ENCODE data around the gene SLC1A6.

SLC1A6 gene

GRCh38 chr19:15015946-15016542 is 36.4 kb upstream of the SLC1A6 start:
- ChIA-PET CTCF (no interaction called here), POLR2A (no interaction called here)
- no peaks in the 10 kb centered on the region for H3K36me3 ChIP-seq (ENCODE audit: control insufficient read depth in 4 of 4, insufficient read depth in 4 of 4, low read length in 3 of 4)
- no peaks in the 10 kb centered on the region for H3K9me3 ChIP-seq (ENCODE audit: control extremely low read depth in 1 of 5, control insufficient read depth in 4 of 5, insufficient read depth in 2 of 5, low read depth in 1 of 5, low read length in 4 of 5)
- DNase-seq, result peak; percentile 11 to 56 (median 51)
- H3K4me1 ChIP-seq (ENCODE audit: control extremely low read depth in 1 of 4, control insufficient read depth in 4 of 4, insufficient read depth in 4 of 4, low read length in 3 of 4), result peaks cover 0 to 3% (median 2%) of the 10 kb centered on the region in 4 experiments
- WGBS (ENCODE audit: insufficient coverage), result 37% methylated on average over 15 of the region's 18 CpGs
- H3K27ac ChIP-seq (ENCODE audit: insufficient read depth in 1 of 2, low read depth in 1 of 2, low read length in 2 of 2, poor library complexity in 1 of 2, severe bottlenecking in 2 of 2), result no peak overlapping the region
- no peak overlapping the region for H3K4me3 ChIP-seq (ENCODE audit: control insufficient read depth in 1 of 7, extremely low read depth in 1 of 7, insufficient read depth in 4 of 7, low read depth in 2 of 7, low read length in 6 of 7)
- H3K27me3 ChIP-seq (replicated peaks in 2 of 5; ENCODE audit: control insufficient read depth in 4 of 5, insufficient read depth in 5 of 5, low read length in 4 of 5), result peaks cover 3 to 46% (median 16%) of the 10 kb centered on the region in 5 experiments

GRCh38 chr19:15014579-15014978 is 34.9 kb upstream of the SLC1A6 start:
- Histone ChIP-seq H3K4me3 (ENCODE audit: control insufficient read depth in 1 of 7, extremely low read depth in 1 of 7, insufficient read depth in 4 of 7, low read depth in 2 of 7, low read length in 6 of 7) (no peak overlapping the region), H3K36me3 (ENCODE audit: control insufficient read depth in 4 of 4, insufficient read depth in 4 of 4, low read length in 3 of 4) (no peaks in the 10 kb centered on the region), H3K4me1 (ENCODE audit: control extremely low read depth in 1 of 4, control insufficient read depth in 4 of 4, insufficient read depth in 4 of 4, low read length in 3 of 4) (peaks cover 0 to 9% (median 6%) of the 10 kb centered on the region in 4 experiments), H3K27ac (ENCODE audit: insufficient read depth in 1 of 2, low read depth in 1 of 2, low read length in 2 of 2, poor library complexity in 1 of 2, severe bottlenecking in 2 of 2) (no peak overlapping the region), H3K9me3 (ENCODE audit: control extremely low read depth in 1 of 5, control insufficient read depth in 4 of 5, insufficient read depth in 2 of 5, low read depth in 1 of 5, low read length in 4 of 5) (peaks cover 0 to 2% (median 0%) of the 10 kb centered on the region in 5 experiments), H3K27me3 (replicated peaks in 2 of 5; ENCODE audit: control insufficient read depth in 4 of 5, insufficient read depth in 5 of 5, low read length in 4 of 5) (peaks cover 3 to 59% (median 24%) of the 10 kb centered on the region in 5 experiments)
- POLR2A ChIA-PET, result no interaction called here
- DNase-seq, result peak in 2 of 3 donors; percentile 18 to 42
- WGBS (ENCODE audit: insufficient coverage), result 10% methylated on average over 8 of the region's 11 CpGs
- CTCF ChIA-PET, result no interaction called here

GRCh38 chr19:15010501-15011300 is 31.0 kb upstream of the SLC1A6 start:
- peaks cover 7 to 60% (median 24%) of the 10 kb centered on the region in 5 experiments for H3K27me3 ChIP-seq (replicated peaks in 2 of 5; ENCODE audit: control insufficient read depth in 4 of 5, insufficient read depth in 5 of 5, low read length in 4 of 5)
- peaks cover 0 to 9% (median 6%) of the 10 kb centered on the region in 4 experiments for H3K4me1 ChIP-seq (ENCODE audit: control extremely low read depth in 1 of 4, control insufficient read depth in 4 of 4, insufficient read depth in 4 of 4, low read length in 3 of 4)
- POLR2A ChIA-PET, result interaction anchor here (0.6 kb wide), 1 partner anchor 12 kb away, joined by 3 read pairs; no protein-coding TSS in a partner anchor
- WGBS (ENCODE audit: insufficient coverage), result 11% methylated on average over 69 of the region's 73 CpGs
- no peak overlapping the region for H3K27ac ChIP-seq (ENCODE audit: insufficient read depth in 1 of 2, low read depth in 1 of 2, low read length in 2 of 2, poor library complexity in 1 of 2, severe bottlenecking in 2 of 2)
- peak; percentile 50 to 77 (median 67) for DNase-seq
- CTCF ChIA-PET, result no interaction called here
- no peaks in the 10 kb centered on the region for H3K36me3 ChIP-seq (ENCODE audit: control insufficient read depth in 4 of 4, insufficient read depth in 4 of 4, low read length in 3 of 4)
- peaks cover 0 to 2% (median 0%) of the 10 kb centered on the region in 5 experiments for H3K9me3 ChIP-seq (ENCODE audit: control extremely low read depth in 1 of 5, control insufficient read depth in 4 of 5, insufficient read depth in 2 of 5, low read depth in 1 of 5, low read length in 4 of 5)
- peak overlapping the region in 5 of 7 experiments; percentile 19 to 64 (median 54) for H3K4me3 ChIP-seq (ENCODE audit: control insufficient read depth in 1 of 7, extremely low read depth in 1 of 7, insufficient read depth in 4 of 7, low read depth in 2 of 7, low read length in 6 of 7)

GRCh38 chr19:15008308-15008707 is 28.6 kb upstream of the SLC1A6 start:
- Histone ChIP-seq H3K9me3 (ENCODE audit: control extremely low read depth in 1 of 5, control insufficient read depth in 4 of 5, insufficient read depth in 2 of 5, low read depth in 1 of 5, low read length in 4 of 5) (peaks cover 0 to 2% (median 0%) of the 10 kb centered on the region in 5 experiments), H3K27me3 (replicated peaks in 2 of 5; ENCODE audit: control insufficient read depth in 4 of 5, insufficient read depth in 5 of 5, low read length in 4 of 5) (peaks cover 5 to 39% (median 15%) of the 10 kb centered on the region in 5 experiments), H3K4me1 (ENCODE audit: control extremely low read depth in 1 of 4, control insufficient read depth in 4 of 4, insufficient read depth in 4 of 4, low read length in 3 of 4) (peaks cover 0 to 9% (median 6%) of the 10 kb centered on the region in 4 experiments), H3K36me3 (ENCODE audit: control insufficient read depth in 4 of 4, insufficient read depth in 4 of 4, low read length in 3 of 4) (no peaks in the 10 kb centered on the region), H3K27ac (ENCODE audit: insufficient read depth in 1 of 2, low read depth in 1 of 2, low read length in 2 of 2, poor library complexity in 1 of 2, severe bottlenecking in 2 of 2) (no peak overlapping the region), H3K4me3 (ENCODE audit: control insufficient read depth in 1 of 7, extremely low read depth in 1 of 7, insufficient read depth in 4 of 7, low read depth in 2 of 7, low read length in 6 of 7) (no peak overlapping the region)
- ChIA-PET POLR2A (no interaction called here), CTCF (no interaction called here)
- DNase-seq, result no peak

- Histone ChIP-seq H3K4me1 (ENCODE audit: control extremely low read depth in 1 of 4, control insufficient read depth in 4 of 4, insufficient read depth in 4 of 4, low read length in 3 of 4) (no peaks in the 10 kb centered on the region), H3K27ac (ENCODE audit: insufficient read depth in 1 of 2, low read depth in 1 of 2, low read length in 2 of 2, poor library complexity in 1 of 2, severe bottlenecking in 2 of 2) (no peak overlapping the region), H3K4me3 (ENCODE audit: control insufficient read depth in 1 of 7, extremely low read depth in 1 of 7, insufficient read depth in 4 of 7, low read depth in 2 of 7, low read length in 6 of 7) (no peak overlapping the region), H3K27me3 (replicated peaks in 2 of 5; ENCODE audit: control insufficient read depth in 4 of 5, insufficient read depth in 5 of 5, low read length in 4 of 5) (peaks cover 0 to 4% (median 0%) of the 10 kb centered on the region in 5 experiments), H3K9me3 (ENCODE audit: control extremely low read depth in 1 of 5, control insufficient read depth in 4 of 5, insufficient read depth in 2 of 5, low read depth in 1 of 5, low read length in 4 of 5) (no peaks in the 10 kb centered on the region), H3K36me3 (ENCODE audit: control insufficient read depth in 4 of 4, insufficient read depth in 4 of 4, low read length in 3 of 4) (no peaks in the 10 kb centered on the region)
- DNase-seq, result no peak
- WGBS (ENCODE audit: insufficient coverage), result 91% methylated on average over 1 of the region's 1 CpG
- ChIA-PET POLR2A (no interaction called here), CTCF (interaction anchor here (0.7 kb wide), 1 partner anchor 31 kb away, joined by 3 read pairs; no protein-coding TSS in a partner anchor)
Measured at GRCh38 chr19:14997981-14998380, 18.3 kb upstream of the SLC1A6 start.

- no peak for DNase-seq
- Histone ChIP-seq H3K36me3 (ENCODE audit: control insufficient read depth in 4 of 4, insufficient read depth in 4 of 4, low read length in 3 of 4) (no peaks in the 10 kb centered on the region), H3K27me3 (replicated peaks in 2 of 5; ENCODE audit: control insufficient read depth in 4 of 5, insufficient read depth in 5 of 5, low read length in 4 of 5) (no peaks in the 10 kb centered on the region), H3K4me1 (ENCODE audit: control extremely low read depth in 1 of 4, control insufficient read depth in 4 of 4, insufficient read depth in 4 of 4, low read length in 3 of 4) (no peaks in the 10 kb centered on the region), H3K4me3 (ENCODE audit: control insufficient read depth in 1 of 7, extremely low read depth in 1 of 7, insufficient read depth in 4 of 7, low read depth in 2 of 7, low read length in 6 of 7) (no peak overlapping the region), H3K27ac (ENCODE audit: insufficient read depth in 1 of 2, low read depth in 1 of 2, low read length in 2 of 2, poor library complexity in 1 of 2, severe bottlenecking in 2 of 2) (no peak overlapping the region), H3K9me3 (ENCODE audit: control extremely low read depth in 1 of 5, control insufficient read depth in 4 of 5, insufficient read depth in 2 of 5, low read depth in 1 of 5, low read length in 4 of 5) (no peaks in the 10 kb centered on the region)
- WGBS (ENCODE audit: insufficient coverage), result 95% methylated on average over 9 of the region's 11 CpGs
- CTCF ChIA-PET, result no interaction called here
- POLR2A ChIA-PET, result no interaction called here
Measured at GRCh38 chr19:14992780-14993179, 13.1 kb upstream of the SLC1A6 start.

- Histone ChIP-seq H3K9me3 (ENCODE audit: control extremely low read depth in 1 of 5, control insufficient read depth in 4 of 5, insufficient read depth in 2 of 5, low read depth in 1 of 5, low read length in 4 of 5) (no peaks in the 10 kb centered on the region), H3K27me3 (replicated peaks in 2 of 5; ENCODE audit: control insufficient read depth in 4 of 5, insufficient read depth in 5 of 5, low read length in 4 of 5) (peaks cover 0 to 12% (median 2%) of the 10 kb centered on the region in 5 experiments), H3K4me3 (ENCODE audit: control insufficient read depth in 1 of 7, extremely low read depth in 1 of 7, insufficient read depth in 4 of 7, low read depth in 2 of 7, low read length in 6 of 7) (no peak overlapping the region), H3K4me1 (ENCODE audit: control extremely low read depth in 1 of 4, control insufficient read depth in 4 of 4, insufficient read depth in 4 of 4, low read length in 3 of 4) (peaks cover 0 to 2% (median under 1%) of the 10 kb centered on the region in 4 experiments), H3K27ac (ENCODE audit: insufficient read depth in 1 of 2, low read depth in 1 of 2, low read length in 2 of 2, poor library complexity in 1 of 2, severe bottlenecking in 2 of 2) (no peak overlapping the region), H3K36me3 (ENCODE audit: control insufficient read depth in 4 of 4, insufficient read depth in 4 of 4, low read length in 3 of 4) (no peaks in the 10 kb centered on the region)
- CTCF ChIA-PET, result no interaction called here
- 88% methylated on average over 4 of the region's 5 CpGs for WGBS (ENCODE audit: insufficient coverage)
- no peak for DNase-seq
- POLR2A ChIA-PET, result no interaction called here
Measured at GRCh38 chr19:14985133-14985532, 5.5 kb upstream of the SLC1A6 start.

Measured in common myeloid progenitor, CD34-positive (primary cell).